GM12873 (cell line): ENCODE data around the gene MCHR1.

ENCODE experiments used
- TF ChIP-seq, protein P1 (sequence below): IDR thresholded peaks from 2 replicates; pipeline ENCODE4 v1.5.1; 2012; ENCODE audit warnings: low read depth, mild to moderate bottlenecking, moderate library complexity, low read length, control low read depth; ENCODE audit not compliant: insufficient read depth; ENCODE audit errors: missing control alignments

Gene MCHR1

GRCh38 chr22:40684728-40685127 lies 5.4 kb downstream of the MCHR1 start:
- TF ChIP-seq, protein P1, sequence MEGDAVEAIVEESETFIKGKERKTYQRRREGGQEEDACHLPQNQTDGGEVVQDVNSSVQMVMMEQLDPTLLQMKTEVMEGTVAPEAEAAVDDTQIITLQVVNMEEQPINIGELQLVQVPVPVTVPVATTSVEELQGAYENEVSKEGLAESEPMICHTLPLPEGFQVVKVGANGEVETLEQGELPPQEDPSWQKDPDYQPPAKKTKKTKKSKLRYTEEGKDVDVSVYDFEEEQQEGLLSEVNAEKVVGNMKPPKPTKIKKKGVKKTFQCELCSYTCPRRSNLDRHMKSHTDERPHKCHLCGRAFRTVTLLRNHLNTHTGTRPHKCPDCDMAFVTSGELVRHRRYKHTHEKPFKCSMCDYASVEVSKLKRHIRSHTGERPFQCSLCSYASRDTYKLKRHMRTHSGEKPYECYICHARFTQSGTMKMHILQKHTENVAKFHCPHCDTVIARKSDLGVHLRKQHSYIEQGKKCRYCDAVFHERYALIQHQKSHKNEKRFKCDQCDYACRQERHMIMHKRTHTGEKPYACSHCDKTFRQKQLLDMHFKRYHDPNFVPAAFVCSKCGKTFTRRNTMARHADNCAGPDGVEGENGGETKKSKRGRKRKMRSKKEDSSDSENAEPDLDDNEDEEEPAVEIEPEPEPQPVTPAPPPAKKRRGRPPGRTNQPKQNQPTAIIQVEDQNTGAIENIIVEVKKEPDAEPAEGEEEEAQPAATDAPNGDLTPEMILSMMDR, result no peak

DNA sequence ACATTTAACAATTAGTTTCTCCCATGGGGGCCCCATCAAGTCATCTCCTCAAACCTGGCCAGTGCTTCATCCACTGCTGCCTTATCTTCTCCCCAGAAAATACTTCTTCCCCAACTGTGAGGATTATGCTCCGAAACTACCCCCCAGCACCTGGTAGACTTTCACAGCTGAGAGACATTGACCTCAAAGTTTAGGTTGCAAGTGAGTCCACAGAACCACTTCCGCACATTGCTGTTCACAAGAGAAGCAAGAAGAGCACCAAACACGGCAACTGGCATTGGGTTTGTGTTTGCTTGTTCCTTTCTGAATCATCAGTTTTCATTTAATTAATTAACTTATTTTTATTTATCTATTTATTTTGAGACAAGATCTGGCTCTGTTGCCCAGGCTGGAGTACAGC lies 6.1 kb downstream of the MCHR1 start:
- TF ChIP-seq, protein P1, result no peak

- TF ChIP-seq, protein P1, result no peak
Measured at GRCh38 chr22:40687706-40688105, 8.4 kb downstream of the MCHR1 start.

- TF ChIP-seq, protein P1, result no peak
Measured at GRCh38 chr22:40690370-40690769, 11.1 kb downstream of the MCHR1 start.

GRCh38 chr22:40691532-40691931 lies 12.2 kb downstream of the MCHR1 start:
- TF ChIP-seq, protein P1, result no peak

GRCh38 chr22:40694411-40694810 lies 15.1 kb downstream of the MCHR1 start:
- TF ChIP-seq, protein P1, result no peak

- TF ChIP-seq, protein P1, result no peak
Measured at GRCh38 chr22:40701274-40701673, 22.0 kb downstream of the MCHR1 start.
